GM21447 (cell line): ENCODE measurements around the gene MS4A10.

Experiments
- ATAC-seq: cut with Tn5 transposase; IDR thresholded peaks from one replicate; pipeline ENCODE4 v1.9.1; 2021; ENCODE audit not compliant: unreplicated experiment

The MS4A10 gene

GRCh38 chr11:60764879-60765278, 20.3 kb upstream of the MS4A10 start:
- ATAC-seq = peak; percentile 40

DNA sequence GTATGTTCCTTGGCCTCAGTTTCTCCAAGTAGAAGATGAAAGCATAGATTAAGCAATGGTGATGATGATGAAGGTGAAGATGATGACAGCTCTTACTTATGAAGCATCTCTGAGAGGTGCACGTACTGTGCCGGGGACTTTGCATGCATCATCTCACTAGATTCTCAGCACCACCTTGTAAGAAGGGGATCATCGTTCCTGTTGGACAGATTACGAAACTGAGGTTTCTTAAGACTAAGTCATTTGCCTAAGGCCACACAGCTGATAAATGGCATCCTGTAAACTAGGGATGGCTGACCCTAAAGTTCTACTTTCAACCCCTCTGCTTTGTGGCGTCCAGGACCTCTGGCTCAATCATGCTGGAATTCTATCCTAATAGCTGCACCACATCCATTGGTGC, 19.8 kb upstream of the MS4A10 start:
- no peak for ATAC-seq

- no peak for ATAC-seq
These were observed 18.6 kb upstream of the MS4A10 start for GRCh38 chr11:60766547-60766946.

GRCh38 chr11:60767388-60767811, 17.7 kb upstream of the MS4A10 start:
- no peak for ATAC-seq

DNA sequence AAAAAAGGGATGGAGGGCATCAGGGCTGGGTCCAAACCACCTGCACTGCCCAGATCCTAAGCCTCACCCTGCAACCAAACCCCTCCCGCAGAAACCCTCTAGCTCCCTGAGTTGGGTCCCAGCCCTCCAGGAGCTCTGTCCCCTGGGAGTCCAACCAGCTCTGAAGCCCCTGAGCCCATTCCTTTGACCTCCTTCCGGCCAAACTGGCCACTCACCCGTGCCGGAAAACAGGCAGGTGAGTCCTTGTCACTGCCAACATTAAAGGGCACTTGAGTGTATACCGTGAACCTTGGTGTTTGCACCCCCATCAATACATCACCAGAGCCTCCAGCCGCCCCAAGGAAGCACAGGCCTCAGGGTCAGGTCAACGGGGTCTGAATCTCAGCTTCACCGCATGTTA, 16.9 kb upstream of the MS4A10 start:
- no peak for ATAC-seq

DNA sequence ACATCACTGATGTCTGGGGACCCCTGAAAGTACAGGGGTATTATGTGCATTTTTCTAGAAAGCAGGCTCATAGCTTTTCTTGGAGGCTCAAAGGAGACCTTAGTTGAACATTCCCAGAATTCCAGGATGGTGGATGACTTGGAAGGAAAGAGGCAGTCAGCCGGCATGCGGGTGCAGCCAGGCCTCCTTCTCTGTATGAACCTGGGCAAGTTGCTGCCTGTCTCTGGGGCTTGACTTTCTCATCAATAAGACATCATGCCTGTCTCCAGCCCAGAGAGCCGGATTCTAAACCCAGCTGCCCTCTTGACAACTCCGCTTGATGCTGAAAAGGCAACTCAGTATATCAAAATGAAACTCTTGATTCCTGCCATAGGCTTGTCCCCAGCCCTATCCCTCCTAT, 15.9 kb upstream of the MS4A10 start:
- no peak for ATAC-seq

GRCh38 chr11:60769811-60770210, 15.3 kb upstream of the MS4A10 start:
- ATAC-seq = no peak

- no peak for ATAC-seq
These were observed 14.0 kb upstream of the MS4A10 start for GRCh38 chr11:60771146-60771545.

- peak; percentile 38 for ATAC-seq
These were observed 13.1 kb upstream of the MS4A10 start for GRCh38 chr11:60771879-60772525.

- no peak for ATAC-seq
These were observed 12.5 kb upstream of the MS4A10 start for GRCh38 chr11:60772666-60773065.

DNA sequence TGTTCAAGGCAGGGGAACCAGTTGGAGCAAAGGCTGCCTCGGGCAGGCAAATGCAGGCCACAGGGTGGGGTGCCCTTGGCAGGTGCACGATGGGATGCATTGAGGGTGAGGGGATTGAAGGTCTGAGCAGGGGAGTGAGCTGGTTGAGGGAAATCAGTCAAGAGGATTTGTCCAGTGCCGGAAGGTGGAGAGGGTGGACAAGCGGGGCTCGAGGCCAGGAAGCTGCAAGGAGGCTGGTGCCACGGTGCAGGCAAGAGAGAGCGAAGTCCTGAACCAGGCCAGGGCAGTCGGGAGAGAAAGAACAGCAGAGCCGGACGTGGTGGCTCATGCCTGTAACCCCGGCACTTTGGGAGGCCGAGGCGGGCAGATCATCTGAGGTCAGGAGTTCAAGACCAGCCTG, 10.4 kb upstream of the MS4A10 start:
- ATAC-seq = no peak

DNA sequence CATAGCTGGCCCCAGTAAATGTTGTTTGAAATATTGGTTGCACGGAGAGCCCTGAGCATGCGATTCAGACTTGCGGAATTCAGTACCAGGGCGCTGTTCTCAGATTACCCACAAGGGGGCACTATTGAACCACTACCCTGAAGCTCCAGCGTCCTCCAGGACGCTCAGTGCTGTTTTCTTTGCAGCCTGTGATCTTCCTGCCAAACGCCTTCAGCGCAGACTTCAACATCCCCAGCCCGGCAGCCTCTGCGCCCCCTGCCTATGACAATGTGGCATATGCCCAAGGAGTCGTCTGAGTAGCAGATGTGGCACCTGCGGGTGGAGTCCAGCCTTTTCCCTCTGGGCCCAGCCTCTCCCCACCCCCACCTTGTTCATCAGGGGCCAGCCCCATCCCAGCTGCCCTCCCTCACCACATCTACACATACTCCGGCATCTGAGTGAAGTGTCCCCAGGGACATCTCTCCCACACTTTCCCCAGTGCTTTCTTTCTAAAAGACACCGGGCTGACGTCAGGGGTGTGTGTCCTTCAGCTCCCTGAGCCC, 9.6 kb upstream of the MS4A10 start:
- peak; percentile 83 for ATAC-seq

DNA sequence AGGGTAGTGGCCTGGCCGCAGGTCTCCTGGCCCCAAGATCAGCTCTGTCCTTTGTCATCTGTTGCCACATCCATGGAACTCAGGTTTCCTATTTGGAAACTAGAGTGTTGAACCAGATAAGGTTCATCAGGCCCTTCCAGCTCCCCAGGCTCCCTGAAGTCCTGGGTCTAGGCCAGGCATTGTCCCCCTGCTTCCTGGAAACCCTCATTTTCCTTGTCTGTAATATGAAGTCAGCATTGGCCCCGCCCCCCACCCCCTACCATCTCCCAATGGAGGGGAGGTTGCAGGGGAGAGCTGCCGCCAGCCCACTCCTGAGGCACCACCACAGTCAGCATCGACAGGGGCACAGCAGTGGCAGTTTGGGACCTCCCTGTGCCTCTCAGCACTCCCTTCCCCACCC, 9.0 kb upstream of the MS4A10 start:
- no peak for ATAC-seq

- ATAC-seq = no peak
These were observed 8.0 kb upstream of the MS4A10 start for GRCh38 chr11:60777106-60777505.

DNA sequence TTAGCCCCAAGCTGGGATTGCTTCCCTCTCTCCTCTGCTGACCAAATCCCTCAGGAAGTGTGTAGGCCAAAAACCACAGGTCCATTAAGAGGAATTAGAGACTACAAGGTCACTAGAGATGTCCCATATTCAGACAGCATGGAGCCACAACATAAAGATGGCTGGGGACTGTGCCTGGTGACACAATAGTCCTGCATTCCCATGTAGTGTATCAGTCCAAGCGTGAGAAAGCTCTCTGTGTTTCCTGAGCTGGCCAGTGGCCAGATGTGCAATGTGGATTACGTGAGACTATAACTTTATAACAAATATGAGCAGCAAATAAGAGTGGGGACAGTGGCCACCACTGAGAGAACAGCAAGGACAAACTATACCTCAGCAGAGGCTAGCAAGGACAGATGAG, 7.6 kb upstream of the MS4A10 start:
- no peak for ATAC-seq

DNA sequence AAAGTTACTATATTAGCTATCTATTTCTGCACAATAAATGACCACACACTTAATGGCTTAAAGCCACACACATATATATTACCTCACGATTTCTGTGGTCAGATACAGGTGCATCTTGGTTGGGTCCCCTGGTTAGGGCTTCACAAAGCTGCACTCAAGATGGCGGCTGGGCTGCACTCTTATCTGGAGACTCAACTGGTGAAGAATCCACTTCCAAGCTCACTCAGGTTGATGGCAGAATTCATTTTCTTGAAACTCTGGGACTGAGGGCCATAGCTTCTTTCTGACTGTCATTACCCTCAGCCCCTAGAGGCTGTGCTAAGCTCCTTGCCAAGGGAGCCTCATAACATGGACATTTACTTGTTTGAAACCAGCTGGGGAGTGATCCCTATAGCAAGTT, 5.1 kb upstream of the MS4A10 start:
- ATAC-seq = no peak

GRCh38 chr11:60780774-60781173, 4.4 kb upstream of the MS4A10 start:
- no peak for ATAC-seq

- ATAC-seq = no peak
These were observed 3.7 kb upstream of the MS4A10 start for GRCh38 chr11:60781286-60781980.

DNA sequence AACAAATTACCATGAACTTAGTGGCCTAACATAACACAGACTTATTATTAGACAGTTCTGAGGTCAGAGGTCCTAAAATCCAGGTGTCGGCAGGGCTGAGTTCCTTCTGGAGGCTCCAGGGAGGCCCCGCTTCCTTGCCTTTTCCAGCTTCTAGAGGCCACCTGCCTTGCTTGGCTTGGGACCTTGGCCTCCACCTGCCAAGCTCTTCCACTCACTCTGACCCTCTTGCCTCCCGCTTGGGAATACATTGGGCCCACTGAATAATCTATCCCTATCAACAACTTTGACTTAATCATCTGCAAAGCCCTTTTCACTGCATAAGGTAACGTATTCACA, 3.2 kb upstream of the MS4A10 start:
- ATAC-seq = no peak

- no peak for ATAC-seq
These were observed 2.6 kb upstream of the MS4A10 start for GRCh38 chr11:60782393-60783140.

DNA sequence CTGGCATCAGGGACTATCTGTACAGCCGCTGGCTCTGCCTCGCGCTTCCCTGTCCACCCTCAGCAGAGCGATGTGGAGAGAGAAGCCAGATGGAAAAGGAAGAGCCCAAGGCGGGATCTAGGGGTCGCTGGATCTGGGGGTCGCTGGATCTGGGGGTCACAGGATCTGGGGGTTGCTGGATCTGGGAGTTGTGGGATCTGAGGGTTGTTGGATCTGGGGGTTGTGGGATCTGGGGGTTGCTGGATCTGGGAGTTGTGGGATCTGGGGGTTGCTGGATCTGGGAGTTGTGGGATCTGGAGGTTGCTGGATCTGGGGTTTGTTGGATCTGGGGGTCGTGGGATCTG, 2.0 kb upstream of the MS4A10 start:
- no peak for ATAC-seq

DNA sequence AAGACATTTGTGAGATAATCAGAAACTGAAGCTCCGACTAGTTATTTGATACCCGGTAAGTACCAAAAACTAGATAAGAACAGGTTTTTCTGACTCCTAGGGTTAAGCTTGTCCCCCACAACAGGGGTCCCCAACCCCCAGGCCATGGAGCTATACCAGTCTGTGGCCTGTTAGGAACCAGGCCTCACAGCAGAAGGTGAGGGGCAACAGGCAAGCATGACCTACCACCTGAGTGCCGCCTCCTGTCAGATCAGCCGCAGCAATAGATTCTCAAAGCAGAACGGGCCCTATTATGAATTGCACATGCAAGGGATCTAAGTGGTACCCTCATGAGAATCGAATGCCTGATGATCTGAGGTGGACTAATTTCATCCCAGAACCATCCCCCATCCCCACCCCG, 1.2 kb upstream of the MS4A10 start:
- no peak for ATAC-seq
